CD4-positive, alpha-beta T cell (primary cell): ENCODE data around the gene KCNK6. TPM values are rescaled to one million over a fixed set of nuclear protein-coding genes. Genes with fewer than 3 reads are reported as not detected.

Experiments
- ATAC-seq: fragments of 200-7000 bp; cut with Tn5 transposase; one replicate; pipeline ENCODE4 v1.10.0; 2022; ENCODE audit warnings: mild to moderate bottlenecking; ENCODE audit not compliant: poor library complexity
- CTCF ChIA-PET: fragments of 350-600 bp; sonication (Branson Sonifier 250); formaldehyde crosslinking; loops from one replicate; lab custom pipeline; 2021; ENCODE audit warnings: antibody characterized with exemption, inconsistent platforms; lab: Charles Lee
- POLR2A ChIA-PET: fragments of 350-600 bp; sonication (Branson Sonifier 250); formaldehyde crosslinking; loops from one replicate; lab custom pipeline; 2021; ENCODE audit warnings: antibody characterized with exemption, inconsistent platforms; lab: Charles Lee
- DNase-seq, 14 experiments: peaks; one replicate each; pipeline ENCODE4 v3.0.0-alpha.2; 2013 to 2020; ENCODE audit warnings: mixed read lengths in 2 of 14
- H3K27ac ChIP-seq, 2 donors: one replicate each; pipeline versions ENCODE4 v1.5.1 to v1.7.0; 2013; ENCODE audit warnings: low read length in 2 of 2, low read depth in 1 of 2, mild to moderate bottlenecking in 1 of 2
- H3K27me3 ChIP-seq, 2 experiments: 1 replicate in 1 of 2; 2 replicates in 1 of 2; pipeline versions ENCODE4 v1.6.1 to v1.7.0; 2013; ENCODE audit warnings: low read length in 2 of 2, control low read depth in 1 of 2, mild to moderate bottlenecking in 1 of 2, moderate library complexity in 1 of 2; ENCODE audit not compliant: insufficient read depth in 2 of 2, control insufficient read depth in 1 of 2
- H3K36me3 ChIP-seq: one replicate; pipeline ENCODE4 v1.6.1; 2013; ENCODE audit warnings: low read length, control low read depth; ENCODE audit not compliant: insufficient read depth
- H3K4me1 ChIP-seq: one replicate; pipeline ENCODE4 v1.6.1; 2013; ENCODE audit warnings: low read length, control low read depth; ENCODE audit not compliant: insufficient read depth
- H3K4me3 ChIP-seq: one replicate; pipeline ENCODE4 v1.5.1; 2013; ENCODE audit warnings: mild to moderate bottlenecking, low read length, moderate library complexity
- H3K9me3 ChIP-seq, 2 experiments: 1 replicate in 1 of 2; 2 replicates in 1 of 2; pipeline versions ENCODE4 v1.6.1 to v1.7.0; 2013; ENCODE audit warnings: low read length in 2 of 2, mild to moderate bottlenecking in 2 of 2, control low read depth in 1 of 2, moderate library complexity in 1 of 2; ENCODE audit not compliant: control insufficient read depth in 1 of 2, insufficient read depth in 1 of 2
- H3K27ac Mint-ChIP-seq: one replicate; pipeline ENCODE4 v1.8.0; 2020; ENCODE audit warnings: mixed read lengths
- H3K27me3 Mint-ChIP-seq: one replicate; pipeline ENCODE4 v1.8.0; 2021; ENCODE audit warnings: mixed read lengths
- H3K36me3 Mint-ChIP-seq: one replicate; pipeline ENCODE4 v1.8.0; 2021; ENCODE audit warnings: low read depth, mixed read lengths
- H3K4me1 Mint-ChIP-seq: one replicate; pipeline ENCODE4 v1.8.0; 2021; ENCODE audit warnings: low read depth, mixed read lengths
- H3K4me3 Mint-ChIP-seq: one replicate; pipeline ENCODE4 v1.8.0; 2020; ENCODE audit warnings: mild to moderate bottlenecking, mixed read lengths
- H3K9me3 Mint-ChIP-seq: one replicate; pipeline ENCODE4 v1.8.0; 2020; ENCODE audit warnings: mixed read lengths
- CTCF ChIP-seq: fragments of 200-600 bp; IDR thresholded peaks from one replicate; pipeline ENCODE4 v1.8.0; 2022; ENCODE audit warnings: antibody characterized with exemption, mild to moderate bottlenecking
- intact Hi-C, 2 experiments: fragments of 100-400 bp; cut with DNase I in 1 of 2; cut with micrococcal nuclease in 1 of 2; formaldehyde crosslinking; loops; one replicate each; pipeline versions ENCODE4 v1.15.1 to v1.9.0; 2023 to 2025; cut with DNase I, micrococcal nuclease
- total RNA-seq, 174 experiments: library from RNA in 2 of 174; stranded (reverse) in 2 of 174; gene quantifications; one replicate each; pipeline ENCODE4 v1.2.3 and lab custom pipeline; 2021 to 2026

The KCNK6 gene
- total RNA-seq, 2 experiments from 2014 or later, result 3.0 to 3.1 TPM

GRCh38 chr19:38308006-38308766 lies 11.5 kb upstream of the KCNK6 start:
- Mint-ChIP-seq H3K4me1 (no peaks in the 10 kb centered on the region), H3K27me3 (no peaks in the 10 kb centered on the region), H3K9me3 (no peaks in the 10 kb centered on the region), H3K36me3 (peaks cover 33% of the 10 kb centered on the region), H3K4me3 (no peak overlapping the region), H3K27ac (no peak overlapping the region)
- no peak overlapping the region for H3K27ac ChIP-seq
- no peak overlapping the region for H3K4me3 ChIP-seq
- peaks cover 20% of the 10 kb centered on the region for H3K36me3 ChIP-seq
- peaks cover 0 to 8% of the 10 kb centered on the region in 2 experiments for H3K9me3 ChIP-seq
- TF ChIP-seq CTCF, result no peak
- POLR2A ChIA-PET, result no interaction called here
- H3K4me1 ChIP-seq, result no peaks in the 10 kb centered on the region
- intact Hi-C loops, result no loop called here
- H3K27me3 ChIP-seq, result no peaks in the 10 kb centered on the region
- DNase-seq (no peak), ATAC-seq (no peak)
- CTCF ChIA-PET, result no interaction called here

GRCh38 chr19:38308926-38309614 lies 10.6 kb upstream of the KCNK6 start:
- peaks cover 0 to 3% of the 10 kb centered on the region in 2 experiments for H3K9me3 ChIP-seq
- peaks cover 20% of the 10 kb centered on the region for H3K36me3 ChIP-seq
- DNase-seq (no peak), ATAC-seq (no peak)
- H3K27me3 Mint-ChIP-seq, result no peaks in the 10 kb centered on the region
- ChIA-PET CTCF (no interaction called here), POLR2A (no interaction called here)
- no peaks in the 10 kb centered on the region for H3K4me1 ChIP-seq
- H3K27ac Mint-ChIP-seq, result no peak overlapping the region
- no peak overlapping the region for H3K4me3 ChIP-seq
- H3K36me3 Mint-ChIP-seq, result peaks cover 33% of the 10 kb centered on the region
- TF ChIP-seq CTCF, result no peak
- no peak overlapping the region for H3K4me3 Mint-ChIP-seq
- no peak overlapping the region for H3K27ac ChIP-seq
- H3K4me1 Mint-ChIP-seq, result no peaks in the 10 kb centered on the region
- intact Hi-C loops, result no loop called here
- H3K27me3 ChIP-seq, result no peaks in the 10 kb centered on the region
- no peaks in the 10 kb centered on the region for H3K9me3 Mint-ChIP-seq

DNA sequence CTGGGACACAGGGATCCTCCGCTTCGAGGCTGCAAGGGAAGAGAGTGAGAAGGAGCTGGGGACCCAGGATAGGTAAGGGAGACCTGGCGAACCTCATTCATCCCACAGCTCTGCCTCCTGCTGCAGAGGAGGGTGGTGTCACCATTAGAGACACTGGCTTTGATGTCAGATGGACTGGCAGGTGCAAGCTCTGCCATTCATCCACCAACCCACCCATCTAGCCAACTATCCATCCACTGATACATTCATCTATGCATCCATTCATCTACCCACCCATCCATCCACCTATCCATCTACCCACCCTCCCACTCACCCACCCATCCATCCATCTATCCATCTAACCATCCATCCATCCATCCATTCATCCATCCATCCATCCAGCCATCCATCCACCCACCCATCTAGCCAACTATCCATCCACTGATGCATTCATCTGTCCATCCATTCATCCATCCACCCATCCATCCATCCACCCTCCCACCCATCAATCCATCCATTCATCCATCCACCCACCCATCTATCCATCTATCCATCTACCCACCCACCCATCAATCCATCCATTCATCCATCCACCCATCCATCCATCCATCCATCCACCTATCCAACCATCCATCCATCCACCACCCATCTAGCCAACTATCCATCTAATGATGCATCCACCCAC lies 9.9 kb upstream of the KCNK6 start:
- Mint-ChIP-seq H3K9me3 (no peaks in the 10 kb centered on the region), H3K4me1 (no peaks in the 10 kb centered on the region), H3K4me3 (no peak overlapping the region), H3K36me3 (peaks cover 33% of the 10 kb centered on the region), H3K27ac (no peak overlapping the region), H3K27me3 (no peaks in the 10 kb centered on the region)
- TF ChIP-seq CTCF, result no peak
- DNase-seq (no peak), ATAC-seq (no peak)
- no peaks in the 10 kb centered on the region for H3K27me3 ChIP-seq
- ChIA-PET CTCF (no interaction called here), POLR2A (no interaction called here)
- no peak overlapping the region for H3K4me3 ChIP-seq
- peaks cover 20% of the 10 kb centered on the region for H3K36me3 ChIP-seq
- intact Hi-C loops, result loop anchor here in 1 of 2 experiments (5.0 kb wide), 1 partner anchor 42 kb away; no protein-coding TSS in a partner anchor
- peaks cover 2% of the 10 kb centered on the region for H3K4me1 ChIP-seq
- H3K27ac ChIP-seq, result no peak overlapping the region
- H3K9me3 ChIP-seq, result no peaks in the 10 kb centered on the region
